Trophoblast cell (in vitro differentiated cells and primary cell): ENCODE measurements around the gene CAV1.

Source experiments
- DNase-seq, 2 donors: peaks; one replicate each; pipeline ENCODE4 v3.0.0-alpha.2; 2016
- H2AFZ ChIP-seq: 2 replicates; pipeline ENCODE4 v1.6.1; 2013; ENCODE audit warnings: low read length, moderate library complexity, mild to moderate bottlenecking; ENCODE audit not compliant: insufficient read depth, poor library complexity
- H2AK5ac ChIP-seq: 2 replicates; pipeline ENCODE4 v1.6.1; 2013; ENCODE audit warnings: mild to moderate bottlenecking, low read length
- H2BK120ac ChIP-seq: 2 replicates; pipeline ENCODE4 v1.6.1; 2013; ENCODE audit warnings: low read length, mild to moderate bottlenecking, moderate library complexity; ENCODE audit not compliant: insufficient read depth, poor library complexity
- H2BK12ac ChIP-seq: 2 replicates; pipeline ENCODE4 v1.6.1; 2013; ENCODE audit warnings: mild to moderate bottlenecking, low read length, moderate library complexity
- H2BK5ac ChIP-seq: 2 replicates; pipeline ENCODE4 v1.6.1; 2013; ENCODE audit warnings: low read length, low read depth, moderate library complexity, mild to moderate bottlenecking; ENCODE audit not compliant: poor library complexity
- H3K14ac ChIP-seq: 2 replicates; pipeline ENCODE4 v1.6.1; 2013; ENCODE audit warnings: mild to moderate bottlenecking, low read length
- H3K18ac ChIP-seq: 2 replicates; pipeline ENCODE4 v1.6.1; 2013; ENCODE audit warnings: mild to moderate bottlenecking, low read length
- H3K23ac ChIP-seq: 2 replicates; pipeline ENCODE4 v1.6.1; 2013; ENCODE audit warnings: low read length
- H3K27ac ChIP-seq: 2 replicates; pipeline ENCODE4 v1.5.1; 2013; ENCODE audit warnings: low read depth, mild to moderate bottlenecking, inconsistent platforms, low read length, moderate library complexity
- H3K27me3 ChIP-seq: 2 replicates; pipeline ENCODE4 v1.6.1; 2013; ENCODE audit warnings: inconsistent platforms, mild to moderate bottlenecking, low read length, moderate library complexity; ENCODE audit not compliant: insufficient read depth
- H3K36me3 ChIP-seq, 2 experiments: 1 replicate in 1 of 2; 2 replicates in 1 of 2; pipeline ENCODE4 v1.6.1; 2013; ENCODE audit warnings: low read length in 2 of 2, mild to moderate bottlenecking in 2 of 2, moderate library complexity in 1 of 2; ENCODE audit not compliant: insufficient read depth in 2 of 2, control insufficient read depth in 1 of 2
- H3K4ac ChIP-seq: 2 replicates; pipeline ENCODE4 v1.6.1; 2013; ENCODE audit warnings: low read depth, mild to moderate bottlenecking, low read length, moderate library complexity
- H3K4me1 ChIP-seq, 2 experiments: 1 replicate in 1 of 2; 2 replicates in 1 of 2; pipeline ENCODE4 v1.6.1; 2013; ENCODE audit warnings: low read length in 2 of 2, mild to moderate bottlenecking in 2 of 2, moderate library complexity in 1 of 2; ENCODE audit not compliant: insufficient read depth in 2 of 2, control insufficient read depth in 1 of 2
- H3K4me2 ChIP-seq: 2 replicates; pipeline ENCODE4 v1.6.1; 2013; ENCODE audit warnings: inconsistent platforms, mild to moderate bottlenecking, low read length, moderate library complexity
- H3K4me3 ChIP-seq: 2 replicates; pipeline ENCODE4 v1.5.1; 2013; ENCODE audit warnings: mild to moderate bottlenecking, low read depth, low read length, inconsistent platforms
- H3K79me1 ChIP-seq: one replicate; pipeline ENCODE4 v1.6.1; 2013; ENCODE audit warnings: low read length
- H3K79me2 ChIP-seq: 2 replicates; pipeline ENCODE4 v1.6.1; 2013; ENCODE audit warnings: low read length, mild to moderate bottlenecking; ENCODE audit not compliant: control insufficient read depth, insufficient read depth, poor library complexity
- H3K9ac ChIP-seq: 2 replicates; pipeline ENCODE4 v1.6.1; 2013; ENCODE audit warnings: mild to moderate bottlenecking, low read length
- H3K9me3 ChIP-seq: 2 replicates; pipeline ENCODE4 v1.6.1; 2013; ENCODE audit warnings: low read depth, mild to moderate bottlenecking, control low read depth, inconsistent platforms, low read length; ENCODE audit not compliant: insufficient read depth
- H4K12ac ChIP-seq: 2 replicates; pipeline ENCODE4 v1.6.1; 2013; ENCODE audit warnings: low read depth, mild to moderate bottlenecking, low read length, moderate library complexity
- H4K8ac ChIP-seq: 2 replicates; pipeline ENCODE4 v1.6.1; 2013; ENCODE audit warnings: low read depth, mild to moderate bottlenecking, low read length, moderate library complexity
- H4K91ac ChIP-seq: one replicate; pipeline ENCODE4 v1.6.1; 2013; ENCODE audit warnings: low read depth, mild to moderate bottlenecking, low read length, moderate library complexity
- WGBS: extraction: QIAGEN DNeasy Blood & Tissue Kit; methylation state at CpG from one replicate; pipeline ENCODE4 v1.1.7; 2013; ENCODE audit warnings: missing lambda C conversion rate; ENCODE audit not compliant: insufficient read length, insufficient coverage; ENCODE audit errors: extremely low coverage; 5-methylcytosine and 5-hydroxymethylcytosine counted together

Gene CAV1

DNA sequence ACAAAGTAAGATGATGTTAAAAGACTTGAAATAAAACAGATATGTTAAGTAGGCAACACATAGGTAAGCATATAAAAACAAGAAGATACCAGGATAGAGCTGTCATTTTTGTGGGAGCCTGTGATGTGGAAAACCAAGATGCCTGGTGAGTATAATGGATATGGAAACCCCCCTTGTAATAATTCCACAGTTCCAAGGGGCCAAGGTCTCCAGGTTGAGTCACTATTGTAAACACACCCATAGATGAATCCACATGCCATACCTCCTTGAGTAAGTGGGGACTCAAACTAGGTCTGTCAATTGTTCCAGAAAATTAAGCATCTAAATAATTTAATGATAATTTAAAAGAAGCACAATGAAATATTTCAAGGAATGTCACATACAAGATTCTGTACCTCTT is 15.9 kb downstream of the CAV1 start:
- no peak overlapping the region for H2BK12ac ChIP-seq
- H3K14ac ChIP-seq = no peak overlapping the region
- H2BK120ac ChIP-seq = no peak overlapping the region
- H3K4me1 ChIP-seq = peaks cover 0 to 6% of the 10 kb centered on the region in 2 experiments
- no peak overlapping the region for H4K91ac ChIP-seq
- H3K18ac ChIP-seq = no peak overlapping the region
- H3K23ac ChIP-seq = no peak overlapping the region
- H3K27me3 ChIP-seq = no peaks in the 10 kb centered on the region
- no peak overlapping the region for H4K12ac ChIP-seq
- H3K4me3 ChIP-seq = no peak overlapping the region
- no peak overlapping the region for H3K4ac ChIP-seq
- no peaks in the 10 kb centered on the region for H3K36me3 ChIP-seq
- no peak overlapping the region for H2AFZ ChIP-seq
- H3K4me2 ChIP-seq = no peak overlapping the region
- no peak overlapping the region for H3K9ac ChIP-seq
- no peak overlapping the region for H2AK5ac ChIP-seq
- no peaks in the 10 kb centered on the region for H3K79me2 ChIP-seq
- no peak for DNase-seq
- H4K8ac ChIP-seq = no peak overlapping the region
- no peaks in the 10 kb centered on the region for H3K9me3 ChIP-seq
- H2BK5ac ChIP-seq = no peak overlapping the region
- no peak overlapping the region for H3K27ac ChIP-seq
- H3K79me1 ChIP-seq = peaks cover 3% of the 10 kb centered on the region

- Histone ChIP-seq H3K4me2 (no peak overlapping the region), H4K12ac (no peak overlapping the region), H2BK12ac (no peak overlapping the region), H3K79me1 (peaks cover 3% of the 10 kb centered on the region), H3K9me3 (no peaks in the 10 kb centered on the region), H2BK5ac (no peak overlapping the region), H3K14ac (no peak overlapping the region), H3K27me3 (no peaks in the 10 kb centered on the region), H4K8ac (no peak overlapping the region), H3K4ac (no peak overlapping the region), H3K36me3 (no peaks in the 10 kb centered on the region), H3K18ac (no peak overlapping the region), H2BK120ac (no peak overlapping the region), H3K4me3 (no peak overlapping the region), H2AK5ac (no peak overlapping the region), H4K91ac (no peak overlapping the region), H3K27ac (no peak overlapping the region), H3K4me1 (peaks cover 0 to 6% of the 10 kb centered on the region in 2 experiments), H3K23ac (no peak overlapping the region), H3K79me2 (no peaks in the 10 kb centered on the region), H3K9ac (no peak overlapping the region), H2AFZ (no peak overlapping the region)
- DNase-seq = no peak
- WGBS = no CpG with 5 or more reads among the region's 3 CpGs
Measured at GRCh38 chr7:116541951-116542350, 17.1 kb downstream of the CAV1 start.

DNA sequence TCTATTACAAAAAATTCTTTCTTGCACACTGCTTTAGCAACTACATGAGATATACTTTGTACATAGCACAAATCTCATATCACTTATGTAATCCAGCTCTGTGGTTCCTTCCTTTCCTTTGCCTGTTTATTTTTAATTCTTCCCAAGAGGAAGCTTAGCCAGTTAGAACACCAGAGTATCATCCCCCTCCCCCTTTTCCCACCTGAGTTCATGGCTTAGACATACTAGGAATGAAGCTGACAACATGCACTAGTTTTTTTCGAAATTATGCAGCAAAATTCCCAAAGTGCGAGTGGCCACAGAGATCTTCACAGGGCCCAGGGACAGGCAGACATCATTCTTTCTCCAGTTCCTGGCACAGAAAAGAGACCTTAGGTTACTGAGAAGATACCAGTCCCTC is 17.8 kb downstream of the CAV1 start:
- Histone ChIP-seq H3K14ac (no peak overlapping the region), H3K23ac (no peak overlapping the region)

DNA sequence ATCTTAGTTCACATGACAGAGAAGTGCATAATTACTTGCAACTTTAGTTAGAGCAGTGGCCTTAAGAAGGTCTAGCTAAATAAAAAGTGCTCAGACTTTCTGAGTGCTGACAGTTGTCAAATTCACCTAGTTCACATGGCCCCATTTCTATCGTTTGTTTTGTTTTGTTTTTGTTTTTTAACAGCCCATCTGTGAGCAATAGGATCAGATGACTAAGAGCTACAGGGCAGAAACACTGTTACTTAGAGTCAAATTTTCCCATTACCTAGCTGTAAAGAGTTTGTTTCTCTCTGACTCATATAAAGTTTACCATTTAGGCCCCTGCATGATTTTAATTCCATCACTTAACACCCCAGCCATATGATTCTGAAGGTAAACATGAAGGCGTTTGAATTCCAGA is 18.8 kb downstream of the CAV1 start:
- peaks cover 0 to 6% of the 10 kb centered on the region in 2 experiments for H3K4me1 ChIP-seq
- no peak overlapping the region for H2BK5ac ChIP-seq
- H4K12ac ChIP-seq = no peak overlapping the region
- peak overlapping the region; percentile 30 for H3K27ac ChIP-seq
- H4K8ac ChIP-seq = no peak overlapping the region
- no peak overlapping the region for H3K18ac ChIP-seq
- H3K4ac ChIP-seq = no peak overlapping the region
- no peak overlapping the region for H3K9ac ChIP-seq
- H3K36me3 ChIP-seq = no peaks in the 10 kb centered on the region
- H2BK12ac ChIP-seq = no peak overlapping the region
- no peak overlapping the region for H2AK5ac ChIP-seq
- no peaks in the 10 kb centered on the region for H3K9me3 ChIP-seq
- H3K4me2 ChIP-seq = no peak overlapping the region
- DNase-seq = no peak
- no peaks in the 10 kb centered on the region for H3K27me3 ChIP-seq
- no peak overlapping the region for H2BK120ac ChIP-seq
- H3K23ac ChIP-seq = no peak overlapping the region
- no peak overlapping the region for H4K91ac ChIP-seq
- no peak overlapping the region for H3K14ac ChIP-seq
- H3K79me2 ChIP-seq = no peaks in the 10 kb centered on the region
- peaks cover 3% of the 10 kb centered on the region for H3K79me1 ChIP-seq
- H3K4me3 ChIP-seq = no peak overlapping the region
- WGBS = no CpG with 5 or more reads among the region's 2 CpGs
- H2AFZ ChIP-seq = no peak overlapping the region

More for the DNA sequence above, 17.8 kb downstream of the CAV1 start:
- Histone ChIP-seq H2BK5ac (no peak overlapping the region), H3K36me3 (no peaks in the 10 kb centered on the region), H3K9ac (no peak overlapping the region), H2BK120ac (no peak overlapping the region), H3K4ac (no peak overlapping the region), H3K4me3 (no peak overlapping the region), H3K79me1 (peaks cover 3% of the 10 kb centered on the region), H4K8ac (no peak overlapping the region), H3K27ac (no peak overlapping the region), H4K91ac (no peak overlapping the region), H2BK12ac (no peak overlapping the region), H3K79me2 (no peaks in the 10 kb centered on the region), H3K9me3 (no peaks in the 10 kb centered on the region), H4K12ac (no peak overlapping the region), H3K4me2 (no peak overlapping the region), H3K27me3 (no peaks in the 10 kb centered on the region), H2AFZ (no peak overlapping the region), H3K4me1 (peaks cover 0 to 6% of the 10 kb centered on the region in 2 experiments), H2AK5ac (no peak overlapping the region), H3K18ac (no peak overlapping the region)
- no peak for DNase-seq
- WGBS = no CpG with 5 or more reads among the region's 2 CpGs
